Activated CD8-positive, alpha-beta memory T cell treated with anti-CD3 and anti-CD28 coated beads, Interleukin-2, amount 50 U/mL, for 24 hours (primary cell): ENCODE data around the gene OS9.

Experiments
- DNase-seq: peaks from one replicate; pipeline ENCODE4 v3.0.0-alpha.2; 2020; ENCODE audit errors: extremely low read depth

The OS9 gene

GRCh38 chr12:57737467-57738460, 43.8 kb downstream of the OS9 start:
- DNase-seq = no peak

- no peak for DNase-seq
Observed at GRCh38 chr12:57738661-57739237, 44.8 kb downstream of the OS9 start, which contains the start of gene AGAP2. TSS of gene AGAP2 (minus strand) at chr12:57738742. CDS start at chr12:57738246, 496 bp downstream.

- DNase-seq = no peak
Observed at GRCh38 chr12:57739387-57739786, 45.5 kb downstream of the OS9 start.

GRCh38 chr12:57739914-57740538, 46.1 kb downstream of the OS9 start:
- no peak for DNase-seq

GRCh38 chr12:57740656-57741412, 46.9 kb downstream of the OS9 start:
- DNase-seq = no peak

GRCh38 chr12:57741413-57741789, 47.5 kb downstream of the OS9 start:
- no peak for DNase-seq

GRCh38 chr12:57741844-57742738, 48.2 kb downstream of the OS9 start:
- DNase-seq = peak; percentile 64

GRCh38 chr12:57743769-57744168, 49.8 kb downstream of the OS9 start:
- no peak for DNase-seq

GRCh38 chr12:57744194-57744776, 50.4 kb downstream of the OS9 start:
- no peak for DNase-seq

GRCh38 chr12:57744777-57745484, 51.0 kb downstream of the OS9 start, which contains the start of gene TSPAN31:
TSS of gene TSPAN31 (plus strand) at chr12:57745039. CDS start at chr12:57745155, 116 bp downstream.
- peak; percentile 89 for DNase-seq

GRCh38 chr12:57745485-57745881, 51.6 kb downstream of the OS9 start:
- no peak for DNase-seq

- DNase-seq = no peak
Observed at GRCh38 chr12:57746025-57746424, 52.1 kb downstream of the OS9 start.

- DNase-seq = no peak
Observed at GRCh38 chr12:57749061-57749460, 55.1 kb downstream of the OS9 start.

- DNase-seq = no peak
Observed at GRCh38 chr12:57750561-57751431, 56.9 kb downstream of the OS9 start.

GRCh38 chr12:57751432-57751787, 57.5 kb downstream of the OS9 start:
- no peak for DNase-seq

- DNase-seq = peak; percentile 98
Observed at GRCh38 chr12:57751788-57752667, 58.1 kb downstream of the OS9 start, which contains the start of gene CDK4. TSS of gene CDK4 (minus strand) at chr12:57752310. CDS start at chr12:57751717, 593 bp downstream.

- DNase-seq = no peak
Observed at GRCh38 chr12:57752668-57753000, 58.7 kb downstream of the OS9 start.
